Osteoblast (primary cell): Measurements from ENCODE around the gene NUBPL. TPM values are rescaled to one million over a fixed set of nuclear protein-coding genes. Genes with fewer than 3 reads are reported as not detected.

Source experiments
- DNase-seq: peaks from one replicate; pipeline ENCODE4 v3.0.0; 2011; ENCODE audit warnings: low spot score, mixed read lengths; ENCODE audit not compliant: insufficient read length; ENCODE audit errors: missing footprints
- H2AFZ ChIP-seq: 2 replicates; pipeline ENCODE4 v1.6.0; 2011; ENCODE audit warnings: mild to moderate bottlenecking, low read length
- H3K27ac ChIP-seq: 2 replicates; pipeline ENCODE4 v1.5.1; 2011; ENCODE audit warnings: mild to moderate bottlenecking, low read depth, low read length, moderate library complexity
- H3K27me3 ChIP-seq: 2 replicates; pipeline ENCODE4 v1.6.0; 2012; ENCODE audit warnings: mild to moderate bottlenecking, control low read depth, inconsistent platforms, low read length, moderate library complexity; ENCODE audit not compliant: insufficient read depth
- H3K36me3 ChIP-seq: 2 replicates; pipeline ENCODE4 v1.5.1; 2011; ENCODE audit warnings: mild to moderate bottlenecking, low read length, control low read depth, moderate library complexity; ENCODE audit not compliant: insufficient read depth
- H3K4me1 ChIP-seq: 2 replicates; pipeline ENCODE4 v1.5.1; 2011; ENCODE audit warnings: mild to moderate bottlenecking, low read length, control low read depth, moderate library complexity; ENCODE audit not compliant: insufficient read depth
- H3K4me2 ChIP-seq: 2 replicates; pipeline ENCODE4 v1.6.0; 2011; ENCODE audit warnings: mild to moderate bottlenecking, low read length; ENCODE audit not compliant: insufficient read depth
- H3K4me3 ChIP-seq: fragments of 200-600 bp; sonication (generic); 3 replicates; pipeline ENCODE4 v1.5.1; 2012; ENCODE audit warnings: mild to moderate bottlenecking, low read length, inconsistent platforms; ENCODE audit not compliant: insufficient read depth
- H3K79me2 ChIP-seq: 2 replicates; pipeline ENCODE4 v1.6.0; 2012; ENCODE audit warnings: mild to moderate bottlenecking, low read length, control low read depth, inconsistent platforms; ENCODE audit not compliant: insufficient read depth
- H3K9me3 ChIP-seq: 2 replicates; pipeline ENCODE4 v1.5.1; 2011; ENCODE audit warnings: low read depth, low read length, control low read depth
- H4K20me1 ChIP-seq: 2 replicates; pipeline ENCODE4 v1.6.0; 2012; ENCODE audit warnings: mild to moderate bottlenecking, low read length, control low read depth; ENCODE audit not compliant: insufficient read depth
- total RNA-seq: library from RNA; depleted of rRNA; stranded (reverse); fragments of >200 nt; gene quantifications from 2 replicates; pipeline ENCODE4 v1.2.3, GENCODE V29; 2012
- TF ChIP-seq, protein P1 (sequence below): IDR thresholded peaks from 2 replicates; pipeline ENCODE4 v1.5.1; 2011; ENCODE audit warnings: mild to moderate bottlenecking, low read depth, low read length, moderate library complexity; ENCODE audit errors: extremely low read depth

NUBPL gene
- total RNA-seq, 1 donor = 11.6 TPM

DNA sequence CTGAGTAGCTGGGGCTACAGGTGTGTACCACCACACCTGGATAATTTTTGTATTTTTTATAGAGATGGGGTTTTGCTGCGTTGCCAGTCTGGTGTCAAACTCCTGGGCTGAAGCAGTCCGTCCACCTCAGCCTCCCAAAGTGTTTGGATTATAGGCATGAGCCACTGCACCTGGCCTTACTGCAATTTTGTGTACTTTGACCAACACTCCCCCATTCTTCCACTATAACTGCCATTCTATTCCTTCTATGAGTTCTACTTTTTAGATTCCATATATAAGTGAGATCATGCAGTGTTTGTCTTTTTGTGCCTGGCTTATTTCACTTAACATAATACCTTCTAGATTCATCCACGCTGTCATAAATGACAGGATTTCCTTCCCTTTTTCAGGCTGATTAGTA lies 199.1 kb downstream of the NUBPL start:
- Histone ChIP-seq H3K27ac (no peak overlapping the region), H3K4me3 (no peak overlapping the region), H3K4me2 (no peak overlapping the region), H3K4me1 (no peaks in the 10 kb centered on the region), H2AFZ (no peak overlapping the region), H3K27me3 (no peaks in the 10 kb centered on the region), H3K9me3 (no peaks in the 10 kb centered on the region), H3K79me2 (no peaks in the 10 kb centered on the region), H4K20me1 (no peaks in the 10 kb centered on the region), H3K36me3 (no peaks in the 10 kb centered on the region)
- TF ChIP-seq, protein P1, sequence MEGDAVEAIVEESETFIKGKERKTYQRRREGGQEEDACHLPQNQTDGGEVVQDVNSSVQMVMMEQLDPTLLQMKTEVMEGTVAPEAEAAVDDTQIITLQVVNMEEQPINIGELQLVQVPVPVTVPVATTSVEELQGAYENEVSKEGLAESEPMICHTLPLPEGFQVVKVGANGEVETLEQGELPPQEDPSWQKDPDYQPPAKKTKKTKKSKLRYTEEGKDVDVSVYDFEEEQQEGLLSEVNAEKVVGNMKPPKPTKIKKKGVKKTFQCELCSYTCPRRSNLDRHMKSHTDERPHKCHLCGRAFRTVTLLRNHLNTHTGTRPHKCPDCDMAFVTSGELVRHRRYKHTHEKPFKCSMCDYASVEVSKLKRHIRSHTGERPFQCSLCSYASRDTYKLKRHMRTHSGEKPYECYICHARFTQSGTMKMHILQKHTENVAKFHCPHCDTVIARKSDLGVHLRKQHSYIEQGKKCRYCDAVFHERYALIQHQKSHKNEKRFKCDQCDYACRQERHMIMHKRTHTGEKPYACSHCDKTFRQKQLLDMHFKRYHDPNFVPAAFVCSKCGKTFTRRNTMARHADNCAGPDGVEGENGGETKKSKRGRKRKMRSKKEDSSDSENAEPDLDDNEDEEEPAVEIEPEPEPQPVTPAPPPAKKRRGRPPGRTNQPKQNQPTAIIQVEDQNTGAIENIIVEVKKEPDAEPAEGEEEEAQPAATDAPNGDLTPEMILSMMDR = no peak
- DNase-seq = no peak

DNA sequence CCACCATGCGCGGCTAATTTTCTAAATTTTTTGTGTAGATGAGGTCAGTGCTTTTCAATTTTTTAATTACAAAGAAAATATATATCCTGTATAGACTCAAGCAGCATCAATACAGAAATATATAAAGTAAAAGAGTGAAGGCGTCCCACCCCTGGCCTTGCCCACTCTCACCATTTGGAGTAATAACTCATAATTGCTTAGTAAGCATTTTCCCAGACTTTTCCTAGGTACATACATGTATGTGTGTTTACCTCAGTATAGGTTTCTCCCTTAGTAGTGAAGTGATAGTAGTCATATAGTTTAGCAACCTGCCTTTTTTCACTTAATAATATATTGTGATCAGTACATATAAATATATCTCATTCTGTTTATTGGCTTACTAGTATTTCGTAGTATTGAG lies 200.1 kb downstream of the NUBPL start:
- no peaks in the 10 kb centered on the region for H3K4me1 ChIP-seq
- DNase-seq = no peak
- H4K20me1 ChIP-seq = no peaks in the 10 kb centered on the region
- H3K4me3 ChIP-seq = no peak overlapping the region
- no peaks in the 10 kb centered on the region for H3K27me3 ChIP-seq
- no peak overlapping the region for H3K4me2 ChIP-seq
- no peaks in the 10 kb centered on the region for H3K9me3 ChIP-seq
- no peak overlapping the region for H2AFZ ChIP-seq
- no peaks in the 10 kb centered on the region for H3K36me3 ChIP-seq
- H3K27ac ChIP-seq = no peak overlapping the region
- H3K79me2 ChIP-seq = no peaks in the 10 kb centered on the region
- TF ChIP-seq, protein P1 = no peak

DNA sequence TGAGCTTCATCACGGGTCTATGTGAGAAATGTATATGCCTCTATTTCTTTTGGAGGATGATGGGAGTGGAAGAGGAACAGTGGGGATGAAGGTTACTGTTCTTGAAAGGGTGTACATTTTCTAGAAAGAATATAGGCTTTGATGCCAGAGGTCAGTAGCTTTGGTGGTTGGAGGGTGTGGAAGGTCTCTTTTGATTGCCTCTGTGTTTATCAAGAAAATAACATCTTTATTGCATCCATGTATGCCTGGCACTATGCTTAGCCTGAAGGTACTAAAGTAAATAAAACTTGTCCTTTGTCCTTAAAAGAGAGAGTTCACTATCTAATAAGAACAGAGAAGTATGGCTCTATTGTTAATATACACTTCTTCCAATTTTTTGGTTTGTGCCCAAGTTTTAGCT lies 201.8 kb downstream of the NUBPL start:
- Histone ChIP-seq H3K4me3 (no peak overlapping the region), H3K27ac (no peak overlapping the region), H4K20me1 (no peaks in the 10 kb centered on the region), H3K9me3 (no peaks in the 10 kb centered on the region), H2AFZ (no peak overlapping the region), H3K4me2 (no peak overlapping the region), H3K4me1 (no peaks in the 10 kb centered on the region), H3K79me2 (no peaks in the 10 kb centered on the region), H3K36me3 (no peaks in the 10 kb centered on the region), H3K27me3 (no peaks in the 10 kb centered on the region)
- TF ChIP-seq, protein P1 = no peak
- DNase-seq = no peak

DNA sequence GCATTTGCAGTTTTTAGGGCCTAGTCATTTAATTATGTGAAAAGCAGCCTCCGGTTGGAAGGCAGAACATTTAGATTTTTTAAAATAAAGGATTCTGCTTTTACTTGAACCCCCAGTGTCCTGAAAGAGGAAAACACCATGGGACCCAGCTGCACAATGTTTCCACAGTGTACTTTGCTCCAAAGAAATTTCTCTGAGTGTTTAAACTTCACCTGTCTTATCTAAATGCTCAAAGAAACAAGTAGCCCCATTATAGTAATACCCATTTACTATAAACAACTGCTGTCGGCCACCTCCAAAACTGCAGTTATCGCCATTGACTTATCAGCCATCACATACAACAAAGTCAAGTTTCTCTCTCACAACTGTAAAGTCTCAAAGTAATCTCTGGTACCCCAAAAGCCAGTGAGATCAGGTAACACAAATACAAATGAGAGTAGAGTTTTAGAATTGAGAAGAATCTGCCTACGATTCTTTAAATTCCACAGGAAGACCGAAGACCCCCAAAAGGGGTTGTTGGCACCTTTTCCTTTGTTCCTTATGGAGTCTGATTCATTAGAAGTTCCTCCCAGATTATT lies 205.2 kb downstream of the NUBPL start:
- H3K9me3 ChIP-seq = no peaks in the 10 kb centered on the region
- no peaks in the 10 kb centered on the region for H3K27me3 ChIP-seq
- DNase-seq = no peak
- H2AFZ ChIP-seq = no peak overlapping the region
- no peak overlapping the region for H3K27ac ChIP-seq
- TF ChIP-seq, protein P1 = no peak
- no peak overlapping the region for H3K4me3 ChIP-seq
- H3K79me2 ChIP-seq = no peaks in the 10 kb centered on the region
- no peaks in the 10 kb centered on the region for H3K4me1 ChIP-seq
- no peaks in the 10 kb centered on the region for H4K20me1 ChIP-seq
- no peak overlapping the region for H3K4me2 ChIP-seq
- H3K36me3 ChIP-seq = no peaks in the 10 kb centered on the region
